GM12878 (cell line): ENCODE results near the gene PTPRD. TPM values are rescaled to one million over a fixed set of nuclear protein-coding genes. Genes with fewer than 3 reads are reported as not detected.

Experiments used
- BCL3 ChIP-seq: IDR thresholded peaks from 2 replicates; pipeline ENCODE4 v1.6.1; 2011; ENCODE audit warnings: borderline replicate concordance, low read depth, mild to moderate bottlenecking, moderate library complexity, low read length; ENCODE audit not compliant: insufficient read depth, poor library complexity, severe bottlenecking
- FOS ChIP-seq: IDR thresholded peaks from 3 replicates; pipeline ENCODE4 v1.6.1; 2011; ENCODE audit warnings: borderline replicate concordance; ENCODE audit not compliant: insufficient read length; ENCODE audit errors: extremely low read depth
- HCFC1 ChIP-seq: fragments of 150-350 bp; IDR thresholded peaks from 2 replicates; pipeline ENCODE4 v1.6.1; 2014; ENCODE audit warnings: low read length
- HDAC2 ChIP-seq: fragments of 200-600 bp; sonication (generic); IDR thresholded peaks from 2 replicates; pipeline ENCODE4 v1.6.1; 2017
- KDM1A ChIP-seq: fragments of 200-600 bp; sonication (generic); IDR thresholded peaks from 2 replicates; pipeline ENCODE4 v1.6.1; 2016; ENCODE audit warnings: borderline replicate concordance
- MTA2 ChIP-seq: fragments of 450-650 bp; IDR thresholded peaks from 2 replicates; pipeline ENCODE4 v1.6.1; 2016; ENCODE audit warnings: low read depth, mild to moderate bottlenecking, moderate library complexity
- PBX3 ChIP-seq: IDR thresholded peaks from 2 replicates; pipeline ENCODE4 v1.6.1; 2011; ENCODE audit warnings: mild to moderate bottlenecking, low read depth, low read length, moderate library complexity; ENCODE audit not compliant: insufficient replicate concordance
- RCOR1 ChIP-seq: conservative IDR thresholded peaks from 2 replicates; pipeline ENCODE4 v1.6.1; 2012; ENCODE audit warnings: low read depth, low read length, improper control_type of control experiment
- STAT3 ChIP-seq: IDR thresholded peaks from 2 replicates; pipeline ENCODE4 v1.6.1; 2011; ENCODE audit warnings: low read depth, low read length, improper control_type of control experiment
- TARDBP ChIP-seq: IDR thresholded peaks from 2 replicates; pipeline ENCODE4 v1.6.1; 2016; ENCODE audit warnings: borderline replicate concordance
- ZBTB4 ChIP-seq: fragments of 450-650 bp; formaldehyde crosslinking; IDR thresholded peaks from 2 replicates; pipeline ENCODE4 v1.4.0; 2022; ENCODE audit warnings: mild to moderate bottlenecking, moderate library complexity
- ZNF384 ChIP-seq: IDR thresholded peaks from 2 replicates; pipeline ENCODE4 v1.6.1; 2012; ENCODE audit warnings: low read depth, mild to moderate bottlenecking, low read length, improper control_type of control experiment, borderline replicate concordance
- polyA plus RNA-seq, 11 experiments: library from polyadenylated mRNA; depleted of rRNA in 4 of 11; unstranded in 6 of 11; stranded (reverse) in 5 of 11; fragments of >200 nt; fragmentation: Nextera tagmentation in 4 of 11; fragmentation: Illumina TruSeq in 1 of 11; extraction: Ambion mirVana in 4 of 11; extraction: Trizol in 1 of 11; gene quantifications; 1 replicate in 1 of 11; 2 replicates in 10 of 11; pipeline versions ENCODE4 v1.2.1 to v1.2.3, GENCODE V29; 2011 to 2016; ENCODE audit warnings: inconsistent platforms in 2 of 11, missing spikeins in 2 of 11, low read depth in 1 of 11
- total RNA-seq, 4 experiments: library from RNA; depleted of rRNA in 3 of 4; stranded (reverse); fragments of >200 nt in 3 of 4; fragmentation: Illumina TruSeq in 1 of 4; extraction: Trizol in 1 of 4; gene quantifications; 2 replicates each; pipeline versions ENCODE4 v1.2.1 to v1.2.3, GENCODE V29; 2013 to 2021

The PTPRD gene
- total and polyA plus RNA-seq, 10 of the 15 experiments (the other 5 are each of a cell fraction or from before 2014, with no cell fraction given): under 0.01 to 0.05 (median 0.01) TPM; not detected in 7

- TF ChIP-seq BCL3: no peak
- TF ChIP-seq ZNF384: no peak
- no peak for TF ChIP-seq FOS
- no peak for TF ChIP-seq STAT3
- no peak for TF ChIP-seq HDAC2
- no peak for TF ChIP-seq PBX3
- TF ChIP-seq KDM1A: no peak
- no peak for TF ChIP-seq TARDBP
- no peak for TF ChIP-seq HCFC1
- TF ChIP-seq MTA2: no peak
- TF ChIP-seq ZBTB4 (CRISPR knock-in tag): no peak
- no peak for TF ChIP-seq RCOR1
These were observed 2011.7 kb downstream of the PTPRD start (continued) for GRCh38 chr9:8600914-8601680.
